GM13976 (cell line): ENCODE measurements around the gene HACD1.

Experiments
- DNase-seq: peaks from one replicate; pipeline ENCODE4 v3.0.0; 2012; ENCODE audit warnings: low spot score
- CTCF ChIP-seq: IDR thresholded peaks from 2 replicates; pipeline ENCODE4 v1.5.1; 2012; ENCODE audit warnings: borderline replicate concordance, mild to moderate bottlenecking; ENCODE audit not compliant: insufficient read depth; ENCODE audit errors: extremely low read depth, missing control alignments, control extremely low read depth
- in situ Hi-C: fragments of 300-500 bp; cut with MboI; formaldehyde crosslinking; loops from one replicate; pipeline ENCODE4 v1.12.0; 2022; ENCODE audit warnings: low sequenced_read_pairs, mixed read lengths, inconsistent platforms; ENCODE audit not compliant: unreplicated experiment

HACD1 gene

DNA sequence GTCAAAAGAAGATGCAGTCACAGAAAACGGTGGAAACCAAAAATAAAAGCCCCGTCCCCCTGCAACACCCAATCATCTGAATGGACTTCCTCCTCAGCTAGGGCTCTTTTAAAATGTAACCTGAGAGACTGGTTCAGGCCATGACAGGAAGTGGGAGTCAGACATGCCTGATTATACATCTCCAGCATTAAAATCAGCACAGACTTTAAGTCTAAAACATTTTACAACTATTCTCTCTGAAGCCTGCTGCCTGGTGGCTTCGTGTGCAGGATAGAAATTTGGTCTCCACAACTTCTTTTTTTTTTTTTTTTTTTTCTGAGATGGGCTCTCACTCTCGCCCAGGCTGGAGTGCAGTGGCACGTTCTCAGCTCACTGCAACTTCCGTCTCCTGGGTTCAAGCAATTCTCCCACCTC, 30.3 kb downstream of the HACD1 start:
- no peak for DNase-seq
- in situ Hi-C loops: no loop called here
- TF ChIP-seq CTCF: no peak

DNA sequence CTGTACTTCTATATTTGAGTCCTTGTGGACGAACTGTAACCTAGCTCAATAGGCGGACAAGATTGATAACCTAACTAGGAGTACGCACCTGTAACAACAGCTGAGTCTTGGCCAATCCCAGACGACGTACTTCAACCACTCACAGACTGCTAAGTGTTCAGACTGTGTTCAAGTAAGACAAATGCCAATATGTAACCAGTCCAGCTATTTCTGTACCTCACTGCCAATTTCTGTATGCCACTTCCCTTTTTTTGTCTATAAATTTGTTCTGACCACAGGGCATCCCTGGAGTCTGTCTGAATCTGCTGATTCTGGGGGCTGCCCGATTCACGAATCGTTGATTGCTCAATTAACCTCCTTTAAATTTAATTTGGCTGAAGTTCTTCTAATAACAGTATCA, 32.2 kb downstream of the HACD1 start:
- DNase-seq: no peak
- no peak for TF ChIP-seq CTCF
- in situ Hi-C loops: no loop called here

DNA sequence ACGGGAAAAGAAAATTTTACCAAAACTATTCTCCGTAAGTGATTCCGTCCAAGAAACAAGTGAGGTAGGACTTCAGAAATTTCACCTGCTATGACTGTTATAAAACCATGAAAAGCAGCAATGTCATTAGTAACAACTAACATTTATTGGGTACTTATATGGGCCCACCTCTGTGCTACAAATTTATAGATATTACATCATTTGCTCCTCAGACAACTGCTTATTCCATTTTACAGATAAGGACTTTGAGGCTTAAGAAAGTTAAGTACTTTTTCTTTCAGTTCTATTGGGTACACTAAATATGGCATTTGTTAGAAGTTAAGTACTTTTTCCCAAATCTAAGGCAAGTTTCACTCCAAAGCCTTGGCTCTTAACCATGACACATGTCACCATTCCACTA, 36.3 kb downstream of the HACD1 start:
- in situ Hi-C loops: no loop called here
- DNase-seq: no peak
- no peak for TF ChIP-seq CTCF

DNA sequence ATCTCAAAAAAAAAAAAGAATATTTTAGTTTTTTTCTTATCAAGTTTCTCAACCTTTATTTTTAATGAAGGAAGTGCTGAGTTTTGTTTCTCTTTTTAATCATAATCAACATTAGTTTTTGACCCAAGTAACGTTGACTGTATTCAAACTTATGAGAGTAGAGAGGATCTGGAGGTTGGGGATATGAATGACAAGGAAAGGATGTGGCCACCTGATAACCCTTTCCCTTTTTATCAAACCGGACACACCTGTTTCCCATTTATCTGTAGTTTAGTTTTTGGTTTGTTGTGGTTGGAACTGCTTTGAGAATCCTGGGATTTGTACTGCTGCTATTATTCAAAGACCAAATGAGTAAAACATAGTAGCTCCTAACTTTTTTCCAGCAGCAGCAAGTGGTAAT, 38.6 kb downstream of the HACD1 start:
- TF ChIP-seq CTCF: no peak
- in situ Hi-C loops: no loop called here
- no peak for DNase-seq

GRCh38 chr10:17576768-17577167, 40.4 kb downstream of the HACD1 start:
- DNase-seq: no peak
- in situ Hi-C loops: no loop called here
- no peak for TF ChIP-seq CTCF

- in situ Hi-C loops: no loop called here
- DNase-seq: no peak
- no peak for TF ChIP-seq CTCF
Measured at GRCh38 chr10:17564911-17565310, 52.3 kb downstream of the HACD1 start.

DNA sequence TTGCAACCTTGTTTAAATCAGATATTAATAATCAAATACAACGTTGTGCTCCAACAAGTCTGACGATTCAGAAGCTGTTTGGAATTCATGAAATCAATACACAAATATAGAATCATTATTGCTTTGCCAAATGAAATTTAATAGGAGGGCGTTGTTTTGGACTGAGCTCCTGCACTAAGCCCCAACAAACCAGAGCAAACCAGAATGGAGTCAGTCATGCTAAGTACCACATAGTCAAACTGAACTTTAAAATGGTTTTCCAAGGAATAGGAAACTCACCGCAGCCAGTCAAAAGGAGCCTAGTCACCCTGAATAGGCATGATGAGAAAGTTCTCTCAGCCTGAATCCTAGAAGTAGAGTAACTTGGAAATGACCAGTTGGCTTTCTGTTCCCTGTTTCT, 53.7 kb downstream of the HACD1 start:
- no peak for DNase-seq
- in situ Hi-C loops: no loop called here
- TF ChIP-seq CTCF: no peak
